ENCODE results near the gene TMEM163. TPM values are rescaled to one million over a fixed set of nuclear protein-coding genes. Genes with fewer than 3 reads are reported as not detected.
"Not testable (repeated sequence)": the region's sequence is repeated elsewhere in the genome, so short reads cannot be mapped to it uniquely, and the experiment has no call there.

TMEM163 gene
- total RNA-seq, 3 donors from 2014 or later = 0.41 to 1.5 (median 0.60) TPM

DNA sequence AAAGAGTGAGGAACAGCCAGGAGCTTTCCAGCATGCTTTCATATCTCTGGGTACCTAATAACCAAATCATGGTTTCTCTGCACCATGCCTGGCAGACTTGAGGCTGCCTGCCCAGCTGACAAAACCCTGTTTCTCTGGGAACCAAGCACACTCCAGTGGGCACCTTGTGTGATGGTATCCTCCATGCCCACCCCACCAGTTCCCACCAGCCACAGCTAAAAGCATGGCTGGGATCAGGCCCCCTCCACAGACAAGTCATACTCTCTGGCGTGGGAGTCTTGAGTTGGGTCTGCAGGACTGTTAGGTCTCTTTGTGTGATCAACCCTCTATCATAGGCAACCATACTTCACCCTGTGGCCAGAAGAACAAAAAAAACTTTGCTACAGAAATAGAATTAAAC, 56.0 kb downstream of the TMEM163 start:
- Histone ChIP-seq H3K4me3 (no peak overlapping the region), H3K36me3 (ENCODE audit: low read depth) (no peaks in the 10 kb centered on the region), H3K9me3 (no peaks in the 10 kb centered on the region), H3K4me1 (ENCODE audit: low read depth) (no peaks in the 10 kb centered on the region)
- intact Hi-C loops (cut with DNase I, micrococcal nuclease) = no loop called here
- TF ChIP-seq, protein P1, sequence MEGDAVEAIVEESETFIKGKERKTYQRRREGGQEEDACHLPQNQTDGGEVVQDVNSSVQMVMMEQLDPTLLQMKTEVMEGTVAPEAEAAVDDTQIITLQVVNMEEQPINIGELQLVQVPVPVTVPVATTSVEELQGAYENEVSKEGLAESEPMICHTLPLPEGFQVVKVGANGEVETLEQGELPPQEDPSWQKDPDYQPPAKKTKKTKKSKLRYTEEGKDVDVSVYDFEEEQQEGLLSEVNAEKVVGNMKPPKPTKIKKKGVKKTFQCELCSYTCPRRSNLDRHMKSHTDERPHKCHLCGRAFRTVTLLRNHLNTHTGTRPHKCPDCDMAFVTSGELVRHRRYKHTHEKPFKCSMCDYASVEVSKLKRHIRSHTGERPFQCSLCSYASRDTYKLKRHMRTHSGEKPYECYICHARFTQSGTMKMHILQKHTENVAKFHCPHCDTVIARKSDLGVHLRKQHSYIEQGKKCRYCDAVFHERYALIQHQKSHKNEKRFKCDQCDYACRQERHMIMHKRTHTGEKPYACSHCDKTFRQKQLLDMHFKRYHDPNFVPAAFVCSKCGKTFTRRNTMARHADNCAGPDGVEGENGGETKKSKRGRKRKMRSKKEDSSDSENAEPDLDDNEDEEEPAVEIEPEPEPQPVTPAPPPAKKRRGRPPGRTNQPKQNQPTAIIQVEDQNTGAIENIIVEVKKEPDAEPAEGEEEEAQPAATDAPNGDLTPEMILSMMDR (IDR thresholded peaks at IDR 0.05) = no peak
- DNase-seq (no peak), ATAC-seq (no peak)

DNA sequence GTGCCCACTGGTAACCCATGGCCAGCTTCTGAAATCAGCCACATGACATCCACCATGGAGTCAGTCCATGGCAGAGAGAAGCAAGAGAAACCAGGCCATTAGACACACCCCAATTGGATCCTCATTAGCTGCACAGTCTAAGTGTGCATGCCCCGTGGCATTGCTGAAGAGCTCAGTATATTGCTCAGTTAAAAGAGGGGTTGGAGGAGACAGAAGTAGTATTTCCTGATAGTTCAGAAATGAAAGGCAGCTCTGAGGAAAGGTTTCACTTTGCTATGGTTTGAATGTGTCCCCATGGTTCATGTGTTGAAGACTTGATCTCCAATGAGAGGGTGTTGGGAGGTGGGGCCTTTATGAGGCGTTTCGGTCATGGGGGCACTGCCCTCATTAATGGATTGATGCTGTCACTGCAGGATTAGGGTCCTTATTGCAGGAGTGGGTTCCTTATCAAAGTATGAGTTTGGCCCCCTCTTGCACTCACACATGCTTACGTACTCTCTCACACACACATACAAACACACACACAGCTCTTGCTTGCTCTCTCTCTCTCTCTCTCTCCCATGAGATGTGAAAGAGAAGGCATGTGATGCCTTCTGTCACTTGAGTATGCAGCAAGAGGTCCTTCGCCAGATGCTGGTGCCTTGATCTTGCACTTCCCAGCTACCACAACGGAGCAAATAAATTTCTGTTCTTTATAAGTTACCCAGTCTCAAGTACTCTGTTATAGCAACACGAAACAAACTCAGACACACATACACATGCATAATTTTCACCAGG, 58.0 kb downstream of the TMEM163 start:
- TF ChIP-seq, protein P1 (IDR thresholded peaks at IDR 0.05) = no peak
- ATAC-seq = no peak
- intact Hi-C loops (cut with DNase I, micrococcal nuclease) = no loop called here

DNA sequence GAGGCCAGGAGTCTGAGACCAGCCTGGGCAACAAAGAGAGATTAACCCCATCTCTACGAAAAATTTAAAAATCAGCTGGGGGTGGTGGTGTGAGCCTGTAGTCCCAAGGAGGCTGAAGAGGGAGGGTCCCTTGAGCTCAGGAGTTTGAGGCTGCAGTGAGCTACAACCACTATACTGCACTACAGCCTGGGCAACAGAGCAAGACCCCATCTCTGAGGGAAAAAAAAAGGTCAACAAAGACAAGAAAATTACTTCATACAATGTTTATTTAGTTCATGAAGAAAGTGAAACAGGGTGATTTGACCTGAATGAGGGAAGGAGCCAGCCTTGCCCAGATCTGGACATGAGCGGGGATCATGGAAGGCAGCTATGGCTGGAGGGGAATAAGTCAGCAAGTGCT, 59.1 kb downstream of the TMEM163 start:
- Histone ChIP-seq H3K4me3 (no peak overlapping the region), H3K36me3 (ENCODE audit: low read depth) (no peaks in the 10 kb centered on the region), H3K4me1 (ENCODE audit: low read depth) (no peaks in the 10 kb centered on the region), H3K9me3 (no peaks in the 10 kb centered on the region)
- TF ChIP-seq, protein P1 (IDR thresholded peaks at IDR 0.05) = no peak
- intact Hi-C loops (cut with DNase I, micrococcal nuclease) = no loop called here
- DNase-seq = no peak
- ATAC-seq = no peak

More for the DNA sequence above, 58.0 kb downstream of the TMEM163 start:
- no peak overlapping the region for H3K4me3 ChIP-seq
- no peak for DNase-seq
- no peaks in the 10 kb centered on the region for H3K4me1 ChIP-seq (ENCODE audit: low read depth)
- no peaks in the 10 kb centered on the region for H3K9me3 ChIP-seq
- H3K36me3 ChIP-seq (ENCODE audit: low read depth) = no peaks in the 10 kb centered on the region

DNA sequence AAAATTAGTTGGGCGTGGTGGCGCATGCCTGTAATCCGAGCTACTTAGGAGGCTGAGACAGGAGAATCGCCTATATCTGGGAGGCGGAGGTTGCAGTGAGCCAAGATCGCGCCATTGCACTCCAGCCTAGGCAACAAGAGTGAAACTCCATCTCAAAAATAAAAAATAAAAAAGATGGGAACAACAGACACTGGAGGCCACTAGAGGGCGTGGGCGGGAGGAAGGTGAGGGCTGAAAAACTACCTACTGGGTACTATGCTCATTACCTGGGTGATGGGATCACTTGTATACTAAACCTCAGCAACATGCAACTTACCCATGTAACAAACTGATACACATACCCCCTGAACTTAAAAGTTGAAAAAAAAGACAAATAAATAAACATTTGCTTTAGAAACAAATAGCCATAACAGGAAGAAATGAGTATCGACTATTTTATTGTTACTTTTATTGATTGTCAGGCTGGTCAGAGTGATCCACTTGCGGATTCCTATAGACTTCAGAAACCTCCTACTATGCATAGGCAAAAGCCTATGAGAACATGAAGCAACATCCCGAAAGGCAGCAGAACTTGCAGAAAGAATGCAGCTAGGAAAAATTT, 61.0 kb downstream of the TMEM163 start:
- Histone ChIP-seq H3K36me3 (ENCODE audit: low read depth) (no peaks in the 10 kb centered on the region), H3K4me1 (ENCODE audit: low read depth) (no peaks in the 10 kb centered on the region), H3K4me3 (no peak overlapping the region), H3K9me3 (no peaks in the 10 kb centered on the region)
- TF ChIP-seq, protein P1 (IDR thresholded peaks at IDR 0.05) = no peak
- ATAC-seq (no peak), DNase-seq (no peak)
- intact Hi-C loops (cut with DNase I, micrococcal nuclease) = no loop called here

DNA sequence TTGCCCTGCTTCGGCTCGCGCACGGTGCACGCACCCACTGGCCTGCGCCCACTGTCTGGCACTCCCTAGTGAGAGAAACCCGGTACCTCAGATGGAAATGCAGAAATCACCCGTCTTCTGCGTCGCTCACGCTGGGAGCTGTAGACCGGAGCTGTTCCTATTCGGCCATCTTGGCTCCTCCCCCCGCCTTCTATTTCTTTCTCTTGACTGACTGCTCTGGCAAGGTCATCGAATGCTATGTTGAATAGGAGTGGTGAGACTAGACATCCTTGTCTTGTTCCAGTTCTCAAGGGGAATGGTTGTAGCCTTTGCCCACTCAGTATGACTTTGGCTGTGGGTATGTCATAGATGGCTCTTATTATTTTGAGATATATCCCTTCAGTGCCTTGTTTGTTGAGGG, 62.4 kb downstream of the TMEM163 start:
- ATAC-seq; H3K4me1 ChIP-seq (ENCODE audit: low read depth); intact Hi-C loops (cut with DNase I, micrococcal nuclease): not testable (repeated sequence)

DNA sequence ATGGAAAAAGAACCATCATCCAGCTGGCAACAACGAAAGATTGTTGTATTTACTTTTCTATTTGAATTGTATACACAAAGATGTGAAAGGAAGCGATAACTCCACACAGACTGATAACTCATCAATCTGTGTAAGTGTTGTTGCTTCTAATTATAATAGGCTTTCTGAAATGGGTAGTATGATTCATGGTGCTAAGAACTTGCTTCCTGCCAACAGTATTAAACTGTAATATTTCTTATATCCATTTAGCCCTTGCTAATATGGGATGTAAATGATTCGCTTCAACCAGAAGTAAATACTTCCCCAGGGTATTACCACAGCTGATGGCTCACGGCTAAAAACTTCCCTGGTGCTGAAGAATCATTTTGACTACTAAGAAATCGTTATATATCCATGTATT, 70.2 kb downstream of the TMEM163 start:
- TF ChIP-seq, protein P1 (IDR thresholded peaks at IDR 0.05) = no peak
- ATAC-seq (no peak), DNase-seq (no peak)
- Histone ChIP-seq H3K36me3 (ENCODE audit: low read depth) (no peaks in the 10 kb centered on the region), H3K4me1 (ENCODE audit: low read depth) (no peaks in the 10 kb centered on the region), H3K4me3 (no peak overlapping the region), H3K9me3 (no peaks in the 10 kb centered on the region)
- intact Hi-C loops (cut with DNase I, micrococcal nuclease) = no loop called here

More for the DNA sequence above, 62.4 kb downstream of the TMEM163 start:
- not testable (repeated sequence) for H3K9me3 ChIP-seq; H3K36me3 ChIP-seq (ENCODE audit: low read depth); H3K4me3 ChIP-seq; DNase-seq
